HEK293T (cell line): ENCODE measurements around the gene BNIP5.

Experiments used
- ELF4 ChIP-seq: fragments of 450-650 bp; IDR thresholded peaks from 2 replicates; pipeline ENCODE4 v1.6.1; 2017; ENCODE audit warnings: antibody characterized with exemption
- FOXA1 ChIP-seq: fragments of 450-650 bp; IDR thresholded peaks from 2 replicates; pipeline ENCODE4 v1.6.1; 2016; ENCODE audit warnings: mild to moderate bottlenecking
- FOXM1 ChIP-seq: fragments of 450-650 bp; IDR thresholded peaks from 2 replicates; pipeline ENCODE4 v1.6.1; 2017; ENCODE audit warnings: mild to moderate bottlenecking, borderline replicate concordance
- SUZ12 ChIP-seq: fragments of 450-650 bp; IDR thresholded peaks from 2 replicates; pipeline ENCODE4 v1.6.1; 2016; ENCODE audit warnings: mild to moderate bottlenecking

DNA sequence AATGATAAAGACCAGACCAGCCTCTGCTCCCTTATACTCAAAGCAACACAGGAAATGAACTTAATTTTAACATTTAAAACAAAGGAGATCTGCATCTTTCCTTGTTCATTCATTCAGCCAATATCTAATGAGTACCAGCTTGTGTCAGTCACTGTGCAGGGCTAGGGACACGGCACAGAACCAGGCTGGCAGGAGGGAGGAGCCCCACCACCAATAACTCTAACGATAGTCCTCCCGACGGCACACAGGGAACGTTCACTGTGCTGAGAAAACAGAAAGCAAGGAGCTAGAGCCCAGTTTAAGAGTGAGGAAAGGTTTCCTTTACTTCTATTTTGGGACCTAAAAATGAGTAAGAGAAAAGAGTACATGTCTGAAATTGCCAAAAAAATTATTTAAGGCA, 40.9 kb upstream of the BNIP5 start:
- TF ChIP-seq SUZ12, result no peak
- TF ChIP-seq FOXA1, result no peak
- TF ChIP-seq FOXM1, result no peak
- TF ChIP-seq ELF4, result no peak
